ENCODE measurements around the gene SLC50A1. TPM values are rescaled to one million over a fixed set of nuclear protein-coding genes. Genes with fewer than 3 reads are reported as not detected.
A peak's percentile ranks its signal among the peaks of the same experiment; 100 is the strongest.
"Not testable (repeated sequence)": the region's sequence is repeated elsewhere in the genome, so short reads cannot be mapped to it uniquely, and the experiment has no call there.

The SLC50A1 gene
- total RNA-seq, 2 donors from 2014 or later: 12.2 to 13.0 TPM

DNA sequence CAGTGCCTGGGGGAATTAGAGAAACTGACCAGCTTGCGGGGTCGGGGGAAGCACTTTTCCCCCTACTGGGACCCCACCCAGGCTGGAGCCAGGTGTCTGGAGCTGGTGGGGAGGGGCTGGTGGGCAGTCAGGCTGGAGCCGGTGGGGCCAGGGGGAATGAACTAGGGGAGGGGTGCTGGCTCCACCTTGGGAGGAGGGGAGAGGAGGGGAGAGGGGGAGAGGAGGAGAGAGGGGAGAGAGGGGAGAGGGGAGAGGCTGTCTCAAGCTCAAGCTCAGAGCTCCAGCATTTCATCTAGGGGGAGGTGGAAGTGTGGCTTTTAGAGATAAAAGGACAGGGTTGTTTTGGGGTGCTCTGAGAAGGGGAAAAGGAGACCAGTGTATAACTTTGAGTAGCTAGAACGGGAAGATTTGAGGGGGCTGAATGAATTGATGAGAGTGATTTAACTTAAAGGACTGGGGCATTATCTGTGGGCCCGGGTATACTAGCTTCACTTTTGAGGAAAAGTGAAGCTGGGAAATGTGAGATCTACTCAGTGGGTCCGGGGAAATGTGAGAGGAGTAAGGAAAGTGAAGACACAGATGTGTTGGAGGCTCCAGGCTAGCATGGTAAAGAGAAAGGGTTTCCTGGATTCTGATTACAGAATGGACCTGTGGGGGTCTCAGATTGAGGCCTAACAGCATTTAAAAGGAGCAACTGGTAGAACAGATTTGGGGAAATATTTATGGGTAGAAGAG lies 5.2 kb upstream of the SLC50A1 start:
- DNase-seq (no peak), ATAC-seq (no peak)
- intact Hi-C loops (cut with DNase I): no loop called here

DNA sequence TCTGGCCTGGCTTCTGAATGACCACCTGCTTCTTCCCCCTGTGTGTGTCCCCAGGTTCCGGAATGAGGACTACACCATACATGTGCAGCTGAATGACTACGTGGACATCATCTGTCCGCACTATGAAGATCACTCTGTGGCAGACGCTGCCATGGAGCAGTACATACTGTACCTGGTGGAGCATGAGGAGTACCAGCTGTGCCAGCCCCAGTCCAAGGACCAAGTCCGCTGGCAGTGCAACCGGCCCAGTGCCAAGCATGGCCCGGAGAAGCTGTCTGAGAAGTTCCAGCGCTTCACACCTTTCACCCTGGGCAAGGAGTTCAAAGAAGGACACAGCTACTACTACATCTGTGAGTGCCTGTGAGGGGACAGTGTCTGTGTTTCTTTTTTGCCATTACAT lies 4.4 kb upstream of the SLC50A1 start:
- DNase-seq: peak; percentile 62

DNA sequence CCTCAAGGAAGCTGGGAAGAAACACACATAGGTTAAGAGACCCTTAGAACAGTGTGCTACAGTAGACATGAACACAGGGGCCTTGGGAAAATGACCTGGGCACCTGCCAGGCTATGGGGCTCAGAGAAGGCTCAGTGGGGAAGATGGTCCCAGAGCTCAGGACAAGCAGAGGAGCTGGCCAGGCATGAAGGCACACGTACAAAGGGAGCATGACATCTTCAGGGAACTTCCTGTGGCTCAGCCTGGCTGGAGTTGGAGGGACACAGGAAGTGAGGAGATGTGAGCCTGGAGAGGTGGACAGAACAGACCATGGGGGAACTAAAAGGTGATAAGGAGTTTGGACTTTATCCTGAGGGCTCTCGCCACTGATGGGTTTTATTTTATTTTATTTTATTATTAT lies 3.8 kb upstream of the SLC50A1 start:
- DNase-seq (no peak), ATAC-seq (no peak)
- intact Hi-C loops (cut with DNase I): no loop called here

More for the DNA sequence above, 4.4 kb upstream of the SLC50A1 start:
- no peak for ATAC-seq
- intact Hi-C loops (cut with DNase I): no loop called here

DNA sequence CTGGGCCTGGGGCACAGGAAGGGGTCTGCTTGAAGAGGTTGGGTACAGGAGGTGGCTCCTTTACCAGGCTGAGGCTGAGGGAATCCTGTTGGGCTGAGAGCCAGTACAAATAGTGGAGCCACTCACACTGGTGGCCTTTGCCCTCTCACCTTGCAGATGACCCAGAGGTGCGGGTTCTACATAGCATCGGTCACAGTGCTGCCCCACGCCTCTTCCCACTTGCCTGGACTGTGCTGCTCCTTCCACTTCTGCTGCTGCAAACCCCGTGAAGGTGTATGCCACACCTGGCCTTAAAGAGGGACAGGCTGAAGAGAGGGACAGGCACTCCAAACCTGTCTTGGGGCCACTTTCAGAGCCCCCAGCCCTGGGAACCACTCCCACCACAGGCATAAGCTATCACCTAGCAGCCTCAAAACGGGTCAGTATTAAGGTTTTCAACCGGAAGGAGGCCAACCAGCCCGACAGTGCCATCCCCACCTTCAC lies 1.8 kb upstream of the SLC50A1 start:
- intact Hi-C loops (cut with DNase I): no loop called here
- no peak for ATAC-seq

GRCh38 chr1:155134322-155134721 lies 1.3 kb upstream of the SLC50A1 start:
- intact Hi-C loops (cut with DNase I): no loop called here
- DNase-seq: no peak
- ATAC-seq: no peak

More for the DNA sequence above, 1.8 kb upstream of the SLC50A1 start:
- DNase-seq: no peak

DNA sequence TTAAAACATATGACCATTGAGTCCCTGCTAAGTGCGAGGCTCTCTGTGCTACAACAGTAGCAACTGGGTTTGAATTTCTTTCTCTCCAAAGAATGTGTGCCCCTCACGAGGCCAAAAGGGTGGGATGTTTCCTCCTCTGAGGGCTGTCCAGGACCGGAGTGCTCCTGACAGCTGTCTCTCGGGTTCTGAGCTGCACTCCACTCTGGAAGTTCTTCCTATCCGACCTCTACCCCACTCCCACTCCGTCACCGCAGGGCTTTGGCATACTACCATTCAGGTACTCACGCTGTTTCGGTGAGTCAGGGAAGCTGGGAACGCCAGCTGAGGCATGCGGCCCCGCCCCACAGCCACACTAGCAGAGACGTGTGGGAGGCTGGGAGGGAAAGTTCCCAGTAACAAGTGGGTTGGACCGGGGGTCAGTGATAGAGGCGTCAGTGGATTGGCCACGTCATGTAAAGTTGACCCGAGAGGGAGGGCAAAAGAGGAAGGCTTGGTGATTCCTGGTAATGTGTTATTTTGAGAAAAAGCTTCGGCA lies 705 bp upstream of the SLC50A1 start:
- peak; percentile 70 to 89 for ATAC-seq
- intact Hi-C loops (cut with DNase I): no loop called here
- peak; percentile 95 for DNase-seq

GRCh38 chr1:155136748-155137147 lies 1.1 kb downstream of the SLC50A1 start:
- DNase-seq (no peak), ATAC-seq (no peak)
- intact Hi-C loops (cut with DNase I): no loop called here

GRCh38 chr1:155137154-155137949 lies 1.7 kb downstream of the SLC50A1 start:
- ATAC-seq (no peak), DNase-seq (no peak)
- intact Hi-C loops (cut with DNase I): no loop called here

- peak; percentile 92 for DNase-seq
- intact Hi-C loops (cut with DNase I): no loop called here
- ATAC-seq: peak; percentile 71 to 72
Measured at GRCh38 chr1:155139895-155140629, 4.4 kb downstream of the SLC50A1 start, which contains the start of gene DPM3. Gene DPM3 (minus strand): TSS chr1:155140531. CDS start chr1:155140240, 291 bp downstream.

DNA sequence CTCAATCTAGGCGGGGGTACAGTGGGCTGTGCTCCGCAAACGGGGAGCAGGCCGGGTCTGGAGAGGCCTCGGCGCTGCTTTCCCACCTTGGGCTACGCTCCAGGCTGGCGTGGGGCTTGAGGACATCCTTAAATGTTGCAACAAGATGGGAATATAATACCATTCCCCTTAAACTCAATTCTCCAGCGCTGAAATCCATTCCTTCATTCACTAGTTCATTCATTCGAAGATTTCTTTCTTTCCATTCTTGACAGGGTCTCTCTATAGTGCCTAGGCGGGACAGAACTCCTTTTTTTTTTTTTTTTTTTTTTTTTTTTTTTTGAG lies 4.9 kb downstream of the SLC50A1 start:
- DNase-seq (no peak), ATAC-seq (no peak)
- intact Hi-C loops (cut with DNase I): no loop called here

DNA sequence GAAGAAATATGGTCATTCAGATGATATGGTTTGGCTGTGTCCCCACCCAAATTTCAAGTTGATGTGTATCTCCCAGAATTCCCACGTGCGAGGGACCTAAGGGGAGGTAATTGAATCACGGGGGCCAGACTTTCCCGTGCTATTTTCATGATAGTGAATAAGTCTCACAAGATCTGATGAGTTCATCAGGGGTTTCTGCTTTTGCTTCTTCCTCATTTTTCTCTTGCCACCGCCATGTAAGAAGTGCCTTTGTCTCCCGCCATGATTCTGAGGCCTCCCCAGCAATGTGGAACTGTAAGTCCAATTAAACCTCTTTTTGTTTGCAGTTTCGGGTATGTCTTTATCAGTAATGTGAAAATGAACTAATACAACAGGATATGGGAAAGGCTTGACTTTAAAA lies 6.1 kb downstream of the SLC50A1 start:
- intact Hi-C loops (cut with DNase I): no loop called here
- DNase-seq: no peak
- ATAC-seq: no peak

GRCh38 chr1:155145491-155145890 lies 9.8 kb downstream of the SLC50A1 start:
- ATAC-seq (no peak), DNase-seq (no peak)
- intact Hi-C loops (cut with DNase I): no loop called here

- ATAC-seq; DNase-seq; intact Hi-C loops (cut with DNase I): not testable (repeated sequence)
Measured at GRCh38 chr1:155155996-155156643, 20.5 kb downstream of the SLC50A1 start.

GRCh38 chr1:155158991-155159390 lies 23.3 kb downstream of the SLC50A1 start:
- no peak for ATAC-seq
- intact Hi-C loops (cut with DNase I): no loop called here

DNA sequence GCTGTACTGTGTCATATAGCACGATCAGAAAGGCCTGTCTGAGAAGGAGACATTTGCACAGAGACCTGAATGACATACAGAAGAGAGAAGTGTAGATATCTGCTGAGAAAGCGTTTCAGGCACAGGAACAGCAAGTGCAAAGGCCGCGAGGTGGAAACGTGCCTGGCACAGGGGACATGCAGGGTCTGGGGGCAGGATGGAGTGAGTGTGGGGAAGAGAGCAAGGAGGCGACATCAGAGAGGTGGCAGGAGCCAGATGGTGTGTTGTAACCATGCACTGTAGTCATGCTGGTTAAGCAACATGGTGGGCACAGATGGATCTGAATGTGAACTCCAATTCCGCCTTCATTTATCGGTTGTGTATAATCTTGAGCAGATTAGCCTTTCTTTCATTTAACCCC lies 24.5 kb downstream of the SLC50A1 start:
- ATAC-seq (no peak), DNase-seq (no peak)
- intact Hi-C loops (cut with DNase I): no loop called here

More at GRCh38 chr1:155158991-155159390, 23.3 kb downstream of the SLC50A1 start:
- DNase-seq: no peak

DNA sequence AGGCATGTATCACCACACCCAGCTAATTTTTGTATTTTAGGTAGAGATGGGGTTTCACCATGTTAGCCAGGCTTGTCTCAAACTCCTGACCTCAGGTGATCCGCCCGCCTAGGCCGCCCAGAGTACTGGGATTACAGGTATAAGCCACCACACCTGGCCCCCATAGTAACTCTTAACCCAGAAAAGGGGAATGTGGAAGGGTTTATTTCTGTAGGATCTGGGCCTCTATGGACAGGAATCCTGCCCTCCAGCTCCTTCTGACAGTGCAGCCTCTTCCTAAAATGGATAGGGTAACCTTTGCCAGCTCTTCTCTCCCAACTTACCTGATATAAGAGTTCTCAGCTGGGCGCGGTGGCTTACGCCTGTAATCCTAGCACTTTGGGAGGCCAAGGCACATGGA lies 27.0 kb downstream of the SLC50A1 start:
- intact Hi-C loops (cut with DNase I); ATAC-seq: not testable (repeated sequence)

GRCh38 chr1:155163785-155164184 lies 28.1 kb downstream of the SLC50A1 start:
- DNase-seq; intact Hi-C loops (cut with DNase I); ATAC-seq: not testable (repeated sequence)

More for the DNA sequence above, 27.0 kb downstream of the SLC50A1 start:
- DNase-seq: not testable (repeated sequence)

DNA sequence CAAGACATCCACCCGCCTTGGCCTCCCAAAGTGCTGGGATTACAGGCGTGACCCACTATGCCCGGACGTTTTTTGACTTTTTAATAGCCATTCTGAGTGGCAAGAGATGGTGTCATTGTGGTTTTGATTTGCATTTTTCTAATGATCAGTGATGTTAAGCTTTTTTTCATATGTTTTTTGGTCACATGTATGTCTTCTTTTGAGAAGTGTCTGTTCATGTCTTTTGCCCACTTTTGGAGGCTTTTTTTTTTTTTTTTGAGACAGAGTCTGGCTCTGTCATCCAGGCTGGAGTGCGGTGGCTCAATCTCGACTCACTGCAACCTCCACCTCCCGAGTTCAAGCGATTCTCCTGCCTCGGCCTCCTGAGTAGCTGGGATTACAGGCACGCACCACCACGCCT lies 29.0 kb downstream of the SLC50A1 start:
- ATAC-seq; DNase-seq; intact Hi-C loops (cut with DNase I): not testable (repeated sequence)

DNA sequence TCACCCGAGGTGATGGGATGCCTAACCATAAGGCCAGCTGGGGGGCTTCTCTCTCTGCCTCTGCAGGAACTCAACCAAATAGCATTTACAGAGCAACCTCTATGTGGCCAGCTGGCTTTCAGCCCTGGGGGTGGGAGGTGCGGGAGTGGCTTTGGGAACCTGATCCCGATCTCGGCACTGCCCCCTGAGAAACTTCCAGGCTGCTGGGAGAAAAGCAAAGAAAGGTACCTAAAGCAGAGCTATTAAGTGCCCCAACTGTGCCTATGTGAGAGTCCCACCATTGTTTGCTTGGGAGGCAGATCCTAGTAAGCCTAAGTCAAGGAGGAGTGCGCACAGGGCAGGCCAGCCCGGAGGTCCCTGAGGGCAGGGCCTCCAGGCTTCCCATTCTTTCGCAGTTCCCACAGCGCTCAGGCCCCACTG lies 30.4 kb downstream of the SLC50A1 start:
- intact Hi-C loops (cut with DNase I): loop anchor here in 1 of 2 donors (2.0 kb wide), 1 partner anchor 73 kb away; no protein-coding TSS in a partner anchor
- no peak for DNase-seq
- ATAC-seq: no peak

All from left cardiac atrium (tissue), 4 donors.